RWPE2 (cell line): ENCODE measurements around the gene FAM32A.

Source experiments
- ATAC-seq: fragments of 200-7000 bp; cut with Tn5 transposase; 3 replicates; pipeline ENCODE4 v1.9.1; 2021; ENCODE audit warnings: low read depth
- DNase-seq: peaks from one replicate; pipeline ENCODE4 v3.0.0-alpha.2; 2020; ENCODE audit warnings: low spot score
- H3K27ac ChIP-seq: fragments of 450-650 bp; 2 replicates; pipeline ENCODE4 v1.5.1; 2017; ENCODE audit warnings: mild to moderate bottlenecking; ENCODE audit not compliant: poor library complexity, severe bottlenecking
- H3K27me3 ChIP-seq: fragments of 250-450 bp; sonication (Bioruptor Pico); 2 replicates; pipeline ENCODE4 v1.5.1; 2021; ENCODE audit warnings: mild to moderate bottlenecking, moderate library complexity; ENCODE audit not compliant: insufficient read depth, poor library complexity, severe bottlenecking
- H3K36me3 ChIP-seq: fragments of 250-450 bp; sonication (Bioruptor Pico); 2 replicates; pipeline ENCODE4 v1.5.1; 2020; ENCODE audit warnings: low read depth, mild to moderate bottlenecking, moderate library complexity
- H3K4me1 ChIP-seq: fragments of 250-450 bp; sonication (Bioruptor Pico); 2 replicates; pipeline ENCODE4 v1.5.1; 2021; ENCODE audit warnings: mild to moderate bottlenecking, moderate library complexity; ENCODE audit not compliant: insufficient read depth, poor library complexity, severe bottlenecking
- H3K4me3 ChIP-seq: fragments of 250-450 bp; sonication (Bioruptor Pico); 2 replicates; pipeline ENCODE4 v1.5.1; 2021; ENCODE audit warnings: mild to moderate bottlenecking, moderate library complexity; ENCODE audit not compliant: severe bottlenecking
- H3K9me3 ChIP-seq: fragments of 250-450 bp; sonication (Bioruptor Pico); 2 replicates; pipeline ENCODE4 v1.5.1; 2021; ENCODE audit warnings: mild to moderate bottlenecking, moderate library complexity; ENCODE audit not compliant: severe bottlenecking
- TF ChIP-seq, protein P1 (sequence below): fragments of 450-650 bp; IDR thresholded peaks from one replicate; pipeline ENCODE4 v1.5.1; 2017; ENCODE audit warnings: mild to moderate bottlenecking, moderate library complexity; ENCODE audit not compliant: poor library complexity, severe bottlenecking

The FAM32A gene

DNA sequence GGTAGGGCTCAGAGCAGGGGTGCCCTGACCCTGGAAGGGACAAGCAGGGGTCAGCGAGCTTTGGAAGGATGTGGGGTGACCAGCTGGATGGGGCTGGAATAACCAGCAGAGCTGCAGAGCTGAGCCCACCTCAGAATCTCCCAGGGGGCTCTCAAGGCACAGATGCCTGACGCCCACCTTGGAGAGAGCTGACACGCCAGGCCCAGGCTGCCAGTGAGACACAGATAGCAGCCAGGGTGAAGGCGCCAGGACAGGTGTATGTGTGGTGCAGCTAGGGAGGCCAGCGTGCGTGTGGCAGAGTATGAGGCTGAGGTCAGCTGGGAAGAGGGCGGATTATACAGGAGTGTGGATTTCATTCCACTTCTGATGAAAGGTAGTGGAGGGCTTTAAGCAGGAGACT is 21.4 kb downstream of the FAM32A start:
- H3K4me1 ChIP-seq, result no peaks in the 10 kb centered on the region
- DNase-seq (no peak), ATAC-seq (no peak; the same call in 2 of the 3 replicates)
- H3K36me3 ChIP-seq, result peaks cover 54% of the 10 kb centered on the region
- TF ChIP-seq, protein P1, sequence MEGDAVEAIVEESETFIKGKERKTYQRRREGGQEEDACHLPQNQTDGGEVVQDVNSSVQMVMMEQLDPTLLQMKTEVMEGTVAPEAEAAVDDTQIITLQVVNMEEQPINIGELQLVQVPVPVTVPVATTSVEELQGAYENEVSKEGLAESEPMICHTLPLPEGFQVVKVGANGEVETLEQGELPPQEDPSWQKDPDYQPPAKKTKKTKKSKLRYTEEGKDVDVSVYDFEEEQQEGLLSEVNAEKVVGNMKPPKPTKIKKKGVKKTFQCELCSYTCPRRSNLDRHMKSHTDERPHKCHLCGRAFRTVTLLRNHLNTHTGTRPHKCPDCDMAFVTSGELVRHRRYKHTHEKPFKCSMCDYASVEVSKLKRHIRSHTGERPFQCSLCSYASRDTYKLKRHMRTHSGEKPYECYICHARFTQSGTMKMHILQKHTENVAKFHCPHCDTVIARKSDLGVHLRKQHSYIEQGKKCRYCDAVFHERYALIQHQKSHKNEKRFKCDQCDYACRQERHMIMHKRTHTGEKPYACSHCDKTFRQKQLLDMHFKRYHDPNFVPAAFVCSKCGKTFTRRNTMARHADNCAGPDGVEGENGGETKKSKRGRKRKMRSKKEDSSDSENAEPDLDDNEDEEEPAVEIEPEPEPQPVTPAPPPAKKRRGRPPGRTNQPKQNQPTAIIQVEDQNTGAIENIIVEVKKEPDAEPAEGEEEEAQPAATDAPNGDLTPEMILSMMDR, result no peak
- no peaks in the 10 kb centered on the region for H3K27me3 ChIP-seq
- H3K9me3 ChIP-seq, result no peaks in the 10 kb centered on the region
- H3K27ac ChIP-seq, result no peak overlapping the region
- no peak overlapping the region for H3K4me3 ChIP-seq

DNA sequence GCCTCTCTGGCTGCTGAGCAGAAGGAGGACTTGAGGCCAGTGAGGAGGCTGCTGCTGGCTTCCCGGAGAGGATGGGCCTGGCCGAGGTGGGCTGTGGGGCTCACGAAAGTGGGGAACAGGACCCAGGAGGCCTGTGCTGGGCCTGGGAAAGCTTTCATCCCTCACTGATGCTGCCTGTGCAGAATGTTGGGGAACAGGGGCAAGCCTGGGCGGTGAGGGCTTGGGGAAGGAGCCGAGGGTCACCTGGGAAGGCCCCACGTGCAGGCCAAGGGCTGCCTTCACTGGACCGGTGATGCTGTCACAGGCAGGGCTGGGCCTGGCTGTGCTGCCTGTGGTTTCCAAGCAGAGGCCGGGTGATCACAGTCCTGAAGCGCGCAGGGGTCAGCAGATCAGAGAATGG is 21.9 kb downstream of the FAM32A start:
- Histone ChIP-seq H3K27me3 (no peaks in the 10 kb centered on the region), H3K36me3 (peaks cover 57% of the 10 kb centered on the region), H3K27ac (no peak overlapping the region), H3K4me3 (no peak overlapping the region), H3K9me3 (no peaks in the 10 kb centered on the region), H3K4me1 (no peaks in the 10 kb centered on the region)
- DNase-seq (no peak), ATAC-seq (no peak)
- TF ChIP-seq, protein P1, result no peak

DNA sequence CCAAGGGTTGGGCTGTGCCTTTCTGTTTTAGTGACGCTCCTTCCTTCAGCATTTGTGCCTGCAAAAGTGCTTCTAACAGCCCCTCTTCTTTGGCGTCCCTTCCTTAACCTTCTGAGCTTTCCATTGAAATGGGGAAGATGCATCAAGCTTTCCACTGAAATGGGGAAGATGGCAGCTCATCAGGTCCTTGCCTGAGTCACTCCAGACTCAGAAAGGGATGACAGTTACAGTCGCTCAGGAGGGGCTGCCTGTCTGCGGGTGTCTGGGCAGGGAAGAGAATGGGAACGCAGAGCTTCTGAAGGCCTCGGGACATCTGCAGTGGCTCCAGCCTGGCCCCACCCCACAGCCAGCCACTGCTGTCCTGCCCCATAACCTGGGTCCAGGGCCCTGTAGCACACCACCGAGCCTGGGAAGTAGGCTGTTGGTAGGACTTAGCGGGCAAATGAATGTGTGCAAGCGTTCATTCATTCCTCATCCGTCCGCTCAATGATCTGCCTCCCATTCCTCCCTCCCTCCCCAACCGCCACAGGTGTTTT is 22.3 kb downstream of the FAM32A start:
- Histone ChIP-seq H3K36me3 (peaks cover 56% of the 10 kb centered on the region), H3K4me1 (no peaks in the 10 kb centered on the region), H3K27ac (no peak overlapping the region), H3K9me3 (no peaks in the 10 kb centered on the region), H3K27me3 (no peaks in the 10 kb centered on the region), H3K4me3 (no peak overlapping the region)
- ATAC-seq, result no peak
- TF ChIP-seq, protein P1, result no peak
- DNase-seq, result no peak

DNA sequence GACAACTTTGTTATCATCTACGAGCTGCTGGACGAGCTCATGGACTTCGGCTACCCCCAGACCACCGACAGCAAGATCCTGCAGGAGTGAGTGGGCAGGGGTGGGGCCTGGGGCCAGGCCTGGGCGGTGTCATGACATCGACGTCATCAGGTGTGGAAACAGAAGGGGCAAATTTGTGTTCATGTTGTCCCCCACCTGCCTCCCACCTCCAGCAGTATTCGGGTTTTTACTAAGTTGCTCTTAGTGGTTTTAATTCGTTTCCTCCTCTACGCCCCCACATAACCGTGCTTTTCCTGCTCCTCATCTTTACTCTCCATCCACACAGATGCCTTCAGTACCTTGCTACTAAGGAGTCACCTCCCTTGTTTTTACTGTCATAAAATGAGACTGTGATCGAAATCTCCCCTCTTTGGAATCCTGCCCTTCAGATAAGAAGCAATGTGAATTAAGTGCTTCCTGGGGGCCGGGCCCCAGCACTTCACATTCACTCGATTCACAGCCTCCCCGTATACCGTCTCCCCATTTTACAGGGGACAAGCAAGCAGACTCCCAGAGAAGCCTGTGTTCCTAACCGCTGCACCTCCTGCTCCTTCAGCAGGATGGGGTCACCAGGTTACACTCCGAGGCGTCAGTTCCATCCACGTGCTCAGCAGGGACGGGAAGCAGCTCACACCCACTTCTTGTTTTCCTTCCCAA is 23.0 kb downstream of the FAM32A start:
- TF ChIP-seq, protein P1, result no peak
- DNase-seq (no peak), ATAC-seq (no peak)
- Histone ChIP-seq H3K36me3 (peaks cover 57% of the 10 kb centered on the region), H3K4me1 (no peaks in the 10 kb centered on the region), H3K9me3 (no peaks in the 10 kb centered on the region), H3K27me3 (no peaks in the 10 kb centered on the region), H3K27ac (no peak overlapping the region), H3K4me3 (no peak overlapping the region)
